MM.1S (cell line): ENCODE measurements around the gene ASB5.

Experiments
- DNase-seq: peaks from one replicate; pipeline ENCODE4 v3.0.0-alpha.2; 2015
- H2AFZ ChIP-seq: fragments of 300-600 bp; sonication (generic); 2 replicates; pipeline ENCODE4 v1.6.0; 2016; ENCODE audit warnings: antibody characterized with exemption, low read length
- H3F3A ChIP-seq: fragments of 300-600 bp; sonication (generic); 2 replicates; pipeline ENCODE4 v1.6.1; 2016; ENCODE audit warnings: mild to moderate bottlenecking, antibody characterized with exemption, low read length, moderate library complexity, mixed read lengths; ENCODE audit not compliant: insufficient read depth
- H3K27ac ChIP-seq: fragments of 300-600 bp; sonication (generic); 2 replicates; pipeline ENCODE4 v1.5.1; 2016; ENCODE audit warnings: mild to moderate bottlenecking, low read length
- H3K27me3 ChIP-seq: fragments of 300-600 bp; sonication (generic); replicated peaks from 2 replicates; pipeline ENCODE4 v1.6.0; 2016; ENCODE audit warnings: low read length; ENCODE audit not compliant: insufficient read depth
- H3K36me3 ChIP-seq: fragments of 300-600 bp; sonication (generic); replicated peaks from 2 replicates; pipeline ENCODE4 v1.6.1; 2016; ENCODE audit warnings: mild to moderate bottlenecking, low read length, mixed read lengths; ENCODE audit not compliant: insufficient read depth
- H3K4me1 ChIP-seq: fragments of 300-600 bp; sonication (generic); 2 replicates; pipeline ENCODE4 v1.6.1; 2016; ENCODE audit warnings: low read length, mixed read lengths
- H3K4me2 ChIP-seq: fragments of 300-600 bp; sonication (generic); 2 replicates; pipeline ENCODE4 v1.6.0; 2016; ENCODE audit warnings: low read depth, low read length
- H3K4me3 ChIP-seq: fragments of 300-600 bp; sonication (generic); 2 replicates; pipeline ENCODE4 v1.5.1; 2016; ENCODE audit warnings: low read length, mixed read lengths
- H3K79me2 ChIP-seq: fragments of 300-600 bp; sonication (generic); 2 replicates; pipeline ENCODE4 v1.6.1; 2016; ENCODE audit warnings: mixed run types, low read length, mixed read lengths
- H3K9ac ChIP-seq: fragments of 300-600 bp; sonication (generic); 2 replicates; pipeline ENCODE4 v1.6.1; 2016; ENCODE audit warnings: low read length, mixed read lengths
- H3K9me2 ChIP-seq: fragments of 300-600 bp; sonication (generic); replicated peaks from 2 replicates; pipeline ENCODE4 v1.6.1; 2016; ENCODE audit warnings: mild to moderate bottlenecking, low read length, mixed read lengths; ENCODE audit not compliant: insufficient read depth
- H3K9me3 ChIP-seq: fragments of 300-600 bp; sonication (generic); replicated peaks from 2 replicates; pipeline ENCODE4 v1.6.1; 2016; ENCODE audit warnings: mild to moderate bottlenecking, low read length, mixed read lengths; ENCODE audit not compliant: insufficient read depth
- H4K20me1 ChIP-seq: fragments of 300-600 bp; sonication (generic); 2 replicates; pipeline ENCODE4 v1.6.1; 2016; ENCODE audit warnings: mild to moderate bottlenecking, low read length, moderate library complexity, mixed read lengths; ENCODE audit not compliant: insufficient read depth
- EZH2 ChIP-seq: fragments of 300-600 bp; sonication (generic); optimal IDR thresholded peaks from 2 replicates; pipeline ENCODE3; 2017; ENCODE audit warnings: low read depth, mild to moderate bottlenecking, antibody characterized with exemption, low read length, mixed read lengths
- EZH2phosphoT487 ChIP-seq: fragments of 300-600 bp; sonication (generic); IDR thresholded peaks from 2 replicates; pipeline ENCODE4 v1.6.1; 2018; ENCODE audit warnings: antibody characterized with exemption, low read length
- TF ChIP-seq, protein P1 (sequence below): fragments of 300-600 bp; sonication (generic); IDR thresholded peaks from 2 replicates; pipeline ENCODE4 v1.5.1; 2016; ENCODE audit warnings: antibody characterized with exemption, low read length, mixed read lengths

The ASB5 gene

DNA sequence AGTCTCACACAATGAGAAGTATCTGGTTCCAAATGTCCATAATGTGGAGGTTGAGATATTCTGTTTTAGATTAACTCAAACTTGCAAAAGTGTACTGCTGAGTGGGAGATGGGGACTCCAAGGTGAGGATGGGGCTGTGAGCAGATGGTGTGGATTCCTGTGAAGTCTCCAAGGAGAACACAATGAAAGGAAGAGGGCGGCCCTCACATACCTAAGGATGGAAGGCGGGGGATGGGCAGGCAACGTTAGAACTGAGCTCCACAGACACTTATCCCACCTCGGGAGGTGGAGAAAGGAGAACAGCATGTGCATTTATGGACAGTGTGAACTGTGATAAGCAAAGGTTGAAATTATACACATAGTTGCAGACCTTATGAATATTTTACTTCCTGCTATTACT, 63.7 kb downstream of the ASB5 start:
- no peak overlapping the region for H3K4me2 ChIP-seq
- H3K4me1 ChIP-seq = no peaks in the 10 kb centered on the region
- H3K4me3 ChIP-seq = no peak overlapping the region
- no peak overlapping the region for H3K9ac ChIP-seq
- H3F3A ChIP-seq = no peaks in the 10 kb centered on the region
- no peaks in the 10 kb centered on the region for H3K9me3 ChIP-seq
- no peaks in the 10 kb centered on the region for H4K20me1 ChIP-seq
- H3K79me2 ChIP-seq = no peaks in the 10 kb centered on the region
- H3K27me3 ChIP-seq = no peaks in the 10 kb centered on the region
- no peak for DNase-seq
- no peak for TF ChIP-seq EZH2phosphoT487
- TF ChIP-seq EZH2 = no peak
- TF ChIP-seq, protein P1, sequence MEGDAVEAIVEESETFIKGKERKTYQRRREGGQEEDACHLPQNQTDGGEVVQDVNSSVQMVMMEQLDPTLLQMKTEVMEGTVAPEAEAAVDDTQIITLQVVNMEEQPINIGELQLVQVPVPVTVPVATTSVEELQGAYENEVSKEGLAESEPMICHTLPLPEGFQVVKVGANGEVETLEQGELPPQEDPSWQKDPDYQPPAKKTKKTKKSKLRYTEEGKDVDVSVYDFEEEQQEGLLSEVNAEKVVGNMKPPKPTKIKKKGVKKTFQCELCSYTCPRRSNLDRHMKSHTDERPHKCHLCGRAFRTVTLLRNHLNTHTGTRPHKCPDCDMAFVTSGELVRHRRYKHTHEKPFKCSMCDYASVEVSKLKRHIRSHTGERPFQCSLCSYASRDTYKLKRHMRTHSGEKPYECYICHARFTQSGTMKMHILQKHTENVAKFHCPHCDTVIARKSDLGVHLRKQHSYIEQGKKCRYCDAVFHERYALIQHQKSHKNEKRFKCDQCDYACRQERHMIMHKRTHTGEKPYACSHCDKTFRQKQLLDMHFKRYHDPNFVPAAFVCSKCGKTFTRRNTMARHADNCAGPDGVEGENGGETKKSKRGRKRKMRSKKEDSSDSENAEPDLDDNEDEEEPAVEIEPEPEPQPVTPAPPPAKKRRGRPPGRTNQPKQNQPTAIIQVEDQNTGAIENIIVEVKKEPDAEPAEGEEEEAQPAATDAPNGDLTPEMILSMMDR = no peak
- H2AFZ ChIP-seq = no peak overlapping the region
- no peak overlapping the region for H3K27ac ChIP-seq
- H3K36me3 ChIP-seq = no peaks in the 10 kb centered on the region
- H3K9me2 ChIP-seq = no peaks in the 10 kb centered on the region

DNA sequence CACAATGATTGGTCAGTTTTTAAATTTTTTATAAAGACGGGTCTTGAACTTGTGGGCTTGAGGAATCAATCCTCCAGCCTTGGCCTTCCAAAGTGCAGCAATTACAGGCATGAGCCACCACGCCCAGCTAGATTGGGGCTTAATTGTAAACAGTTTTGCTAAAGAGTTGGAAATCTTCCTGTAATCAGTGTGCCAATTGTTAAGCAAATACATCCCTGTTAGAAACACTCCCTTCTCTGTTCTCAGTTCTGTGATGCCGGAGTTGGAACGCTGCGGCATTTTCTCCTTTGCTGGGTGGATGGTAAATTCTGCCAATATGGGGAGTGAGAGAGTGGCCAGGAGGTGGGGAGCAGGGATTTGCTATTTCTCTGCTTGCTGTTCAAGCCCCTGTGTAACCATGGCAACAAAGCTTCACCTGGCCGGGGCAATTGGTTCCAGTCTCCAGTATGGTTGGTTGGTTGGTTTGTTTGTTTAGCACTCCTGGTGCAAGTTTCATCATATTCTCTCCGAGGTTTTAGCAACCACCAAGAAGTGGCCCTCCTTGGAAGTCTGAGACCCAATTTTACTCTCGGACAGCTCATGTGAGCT, 70.6 kb downstream of the ASB5 start:
- no peak overlapping the region for H3K4me3 ChIP-seq
- H3K79me2 ChIP-seq = no peaks in the 10 kb centered on the region
- no peaks in the 10 kb centered on the region for H3K36me3 ChIP-seq
- no peaks in the 10 kb centered on the region for H3K27me3 ChIP-seq
- no peak overlapping the region for H3K9ac ChIP-seq
- DNase-seq = no peak
- no peak overlapping the region for H3K4me2 ChIP-seq
- H3K4me1 ChIP-seq = peaks cover 8% of the 10 kb centered on the region; the same call in 1 of the 2 replicates
- no peaks in the 10 kb centered on the region for H3K9me2 ChIP-seq
- H3K9me3 ChIP-seq = no peaks in the 10 kb centered on the region
- no peak for TF ChIP-seq EZH2phosphoT487
- TF ChIP-seq, protein P1 = no peak
- TF ChIP-seq EZH2 = no peak
- H3K27ac ChIP-seq = no peak overlapping the region
- no peaks in the 10 kb centered on the region for H4K20me1 ChIP-seq
- no peak overlapping the region for H2AFZ ChIP-seq
- peaks cover 6% of the 10 kb centered on the region; the same call in 1 of the 2 replicates for H3F3A ChIP-seq

DNA sequence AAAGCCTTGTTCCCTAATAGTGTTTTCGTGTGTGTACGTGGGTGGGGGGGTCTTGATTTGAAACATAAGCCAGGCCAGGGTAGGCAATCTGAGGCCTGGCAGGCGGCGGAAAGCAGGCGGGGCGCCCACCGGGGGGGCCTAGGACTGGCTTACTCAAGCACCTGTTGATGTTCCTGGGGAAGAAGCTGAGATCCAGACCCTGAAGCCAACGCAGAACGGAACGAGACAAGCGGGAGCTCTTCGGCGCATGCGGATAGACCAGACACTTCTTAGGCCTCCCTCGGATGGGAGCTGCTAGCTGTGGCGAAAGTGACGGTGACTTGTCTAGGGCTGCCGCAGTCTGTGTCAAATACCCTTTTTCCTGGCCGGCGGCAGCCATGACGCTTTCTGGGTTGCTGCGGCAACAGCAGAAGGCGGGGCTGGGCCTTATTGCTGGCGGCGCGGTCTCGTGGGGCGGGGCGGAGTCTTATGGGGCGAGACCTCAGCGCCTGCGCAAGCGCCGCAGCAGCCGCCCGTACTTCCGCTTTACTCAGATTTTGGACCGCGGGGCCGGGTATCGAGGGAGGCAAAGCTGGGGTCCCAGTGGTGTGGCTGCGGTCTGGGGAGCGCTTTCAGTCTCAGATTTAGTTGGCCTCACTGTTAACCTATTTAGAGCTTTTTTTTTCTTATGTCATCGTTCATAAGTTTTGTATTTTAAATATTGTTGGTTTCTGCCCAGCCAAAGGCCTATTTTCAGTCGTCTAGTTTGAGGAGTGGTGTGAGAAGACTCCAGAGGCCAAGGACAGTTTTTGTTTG, 73.6 kb downstream of the ASB5 start, which contains the start of gene SPATA4:
Gene SPATA4 (minus strand): TSS at position 402 of the 795 bp plus-strand sequence. CDS start 23 bp downstream, at position 379.
- H3K9me3 ChIP-seq = no peaks in the 10 kb centered on the region
- TF ChIP-seq EZH2phosphoT487 = no peak
- no peaks in the 10 kb centered on the region for H3K9me2 ChIP-seq
- H3K27ac ChIP-seq = peak within 1 kb of the TSS; percentile 41; the same call in 1 of the 2 replicates
- H2AFZ ChIP-seq = peak within 1 kb of the TSS; percentile 86
- H3K27me3 ChIP-seq = no peaks in the 10 kb centered on the region
- peak within 1 kb of the TSS; percentile 85 for H3K4me2 ChIP-seq
- no peaks in the 10 kb centered on the region for H4K20me1 ChIP-seq
- H3K4me3 ChIP-seq = peak within 1 kb of the TSS; percentile 69
- no peaks in the 10 kb centered on the region for H3K79me2 ChIP-seq
- H3F3A ChIP-seq = peaks cover 6% of the 10 kb centered on the region; the same call in 1 of the 2 replicates
- peaks cover 8% of the 10 kb centered on the region; the same call in 1 of the 2 replicates for H3K4me1 ChIP-seq
- peak within 1 kb of the TSS; percentile 38; the same call in 1 of the 2 replicates for H3K9ac ChIP-seq
- peak; percentile 96 for DNase-seq
- H3K36me3 ChIP-seq = no peaks in the 10 kb centered on the region
